ENCODE results near the gene HPSE. TPM values are rescaled to one million over a fixed set of nuclear protein-coding genes. Genes with fewer than 3 reads are reported as not detected.

HPSE gene
- total and polyA plus RNA-seq, 2 experiments from 2014 or later = 2.2 to 2.9 TPM

- H3K27ac ChIP-seq (ENCODE audit: low read depth) = no peak overlapping the region
- Mint-ChIP-seq H3K27me3 (ENCODE audit: insufficient read depth, low read depth, poor library complexity) (no peaks in the 10 kb centered on the region), H3K27ac (no peak overlapping the region), H3K9me3 (no peaks in the 10 kb centered on the region), H3K4me1 (no peaks in the 10 kb centered on the region), H3K4me3 (no peak overlapping the region), H3K36me3 (ENCODE audit: low read depth) (peaks cover 5% of the 10 kb centered on the region; the same call in 2 of the 3 replicates)
- H3K36me3 ChIP-seq (ENCODE audit: insufficient read depth) = peaks cover 5% of the 10 kb centered on the region; the same call in 1 of the 2 replicates
- no peak overlapping the region for H2AFZ ChIP-seq
- no peaks in the 10 kb centered on the region for H3K4me1 ChIP-seq (ENCODE audit: insufficient read depth)
- H4K20me1 ChIP-seq (replicated peaks; ENCODE audit: insufficient read depth) = 0 out of 2 replicates have a peak, but pooled peaks cover 3% of the 10 kb centered on the region
- H3K4me2 ChIP-seq = no peak overlapping the region
- TF ChIP-seq EZH2phosphoT487 (IDR thresholded peaks at IDR 0.05; ENCODE audit: unreplicated experiment) (no peak), NANOG (IDR thresholded peaks at IDR 0.05; ENCODE audit: borderline replicate concordance) (no peak), REST (IDR thresholded peaks at IDR 0.05; ENCODE audit: unreplicated experiment) (no peak), ETS1 (IDR thresholded peaks at IDR 0.05) (no peak), CTCF (conservative IDR thresholded peaks at IDR 0.05; ENCODE audit: low read depth in 2 of 2) (no peak), ZNF114 (CRISPR knock-in tag; IDR thresholded peaks at IDR 0.05) (no peak), EZH2 (IDR thresholded peaks at IDR 0.05; ENCODE audit: low read depth, unreplicated experiment) (no peak), STAT1 (IDR thresholded peaks at IDR 0.05; ENCODE audit: unreplicated experiment) (no peak), CREB1 (CRISPR knock-in tag; IDR thresholded peaks at IDR 0.05; ENCODE audit: low read depth) (no peak), POLR2AphosphoS5 (IDR thresholded peaks at IDR 0.05; ENCODE audit: low read depth) (no peak), JUNB (IDR thresholded peaks at IDR 0.05; ENCODE audit: unreplicated experiment) (no peak), ZNF331 (CRISPR knock-in tag; IDR thresholded peaks at IDR 0.05; ENCODE audit: low read depth) (no peak), ZNF462 (CRISPR knock-in tag; IDR thresholded peaks at IDR 0.05) (no peak)
- no peaks in the 10 kb centered on the region for H3K27me3 ChIP-seq (ENCODE audit: insufficient read depth)
- H3K79me2 ChIP-seq (replicated peaks; ENCODE audit: insufficient read depth) = no peaks in the 10 kb centered on the region
- H3F3A ChIP-seq (replicated peaks; ENCODE audit: low read depth) = no peaks in the 10 kb centered on the region
- H3K4me3 ChIP-seq = no peak overlapping the region
- ATAC-seq (no peak), DNase-seq (ENCODE audit: low spot score) (no peak)
- no peaks in the 10 kb centered on the region for H3K9me2 ChIP-seq (ENCODE audit: insufficient read depth)
These were observed 68.0 kb downstream of the HPSE start for GRCh38 chr4:83266689-83267088.

Data from GM23338 (cell line).